ENCODE data around the gene TTF2.

Gene TTF2

DNA sequence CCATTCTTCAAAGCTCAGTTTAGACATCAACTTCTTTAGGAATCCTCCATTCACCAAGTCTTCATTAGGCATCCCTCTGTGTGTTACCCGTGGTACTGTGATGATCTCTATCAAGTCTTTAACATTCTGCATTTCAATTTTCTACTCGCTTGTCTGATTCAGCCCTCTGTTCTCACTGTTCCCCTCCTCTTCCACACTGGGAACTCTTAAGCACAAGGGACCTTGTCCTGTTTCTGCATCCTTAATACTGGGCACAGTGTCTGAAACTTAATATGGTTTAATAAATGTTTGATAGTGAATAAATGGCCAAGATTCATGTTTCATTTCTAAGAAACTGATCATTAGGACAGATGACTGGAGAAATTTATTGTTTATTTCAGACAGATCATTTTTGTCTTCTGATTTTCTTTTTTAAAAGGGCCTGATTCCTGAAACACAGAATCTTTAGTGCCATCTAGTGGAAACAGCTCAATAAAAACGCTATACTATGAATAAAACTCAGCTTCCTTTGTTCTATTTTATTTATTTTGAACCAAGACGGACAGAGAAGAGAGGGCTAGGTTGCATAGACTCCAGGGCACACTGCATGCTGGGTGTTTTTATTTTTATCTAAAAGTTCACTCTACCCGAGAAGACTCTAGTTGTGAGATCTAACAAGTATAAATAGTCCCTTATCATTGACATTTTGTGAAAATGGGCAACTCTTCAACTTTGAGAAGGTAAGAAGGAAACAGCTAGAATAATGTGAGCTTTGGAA, 68.4 kb downstream of the TTF2 start:
- Histone ChIP-seq H3K27me3 (no peaks in the 10 kb centered on the region), H3K36me3 (no peaks in the 10 kb centered on the region), H3K4me3 (no peak overlapping the region), H3K4me1 (no peaks in the 10 kb centered on the region), H3K9me3 (no peaks in the 10 kb centered on the region), H3K4me2 (no peak overlapping the region), H4K20me1 (no peaks in the 10 kb centered on the region), H3K9ac (no peak overlapping the region), H3K27ac (no peak overlapping the region)
- no peak for TF ChIP-seq Cebpa-rat (IDR thresholded peaks at IDR 0.05)

DNA sequence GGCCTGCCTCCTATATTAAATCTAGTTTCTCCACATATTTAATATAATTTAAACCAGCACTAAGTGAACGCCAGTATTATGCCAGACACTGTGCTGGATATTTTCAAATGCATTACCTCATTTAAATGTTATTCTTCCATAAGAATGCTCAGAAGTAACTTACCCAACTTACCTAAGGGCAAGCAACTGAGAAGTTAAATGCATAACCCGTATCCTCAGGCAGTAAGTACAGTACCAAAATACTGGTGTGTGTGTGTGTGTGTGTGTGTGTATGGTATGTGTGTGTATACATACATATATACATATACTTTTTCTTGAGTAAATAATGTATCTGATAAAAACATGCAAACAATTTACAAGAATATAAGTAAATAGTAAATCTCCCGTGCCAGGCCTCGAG, 70.4 kb downstream of the TTF2 start:
- TF ChIP-seq Cebpa-rat (IDR thresholded peaks at IDR 0.05): no peak
- Histone ChIP-seq H3K9ac (no peak overlapping the region), H3K36me3 (no peaks in the 10 kb centered on the region), H3K27ac (no peak overlapping the region), H3K9me3 (no peaks in the 10 kb centered on the region), H3K4me2 (no peak overlapping the region), H3K4me3 (no peak overlapping the region), H3K27me3 (no peaks in the 10 kb centered on the region), H4K20me1 (no peaks in the 10 kb centered on the region), H3K4me1 (no peaks in the 10 kb centered on the region)

DNA sequence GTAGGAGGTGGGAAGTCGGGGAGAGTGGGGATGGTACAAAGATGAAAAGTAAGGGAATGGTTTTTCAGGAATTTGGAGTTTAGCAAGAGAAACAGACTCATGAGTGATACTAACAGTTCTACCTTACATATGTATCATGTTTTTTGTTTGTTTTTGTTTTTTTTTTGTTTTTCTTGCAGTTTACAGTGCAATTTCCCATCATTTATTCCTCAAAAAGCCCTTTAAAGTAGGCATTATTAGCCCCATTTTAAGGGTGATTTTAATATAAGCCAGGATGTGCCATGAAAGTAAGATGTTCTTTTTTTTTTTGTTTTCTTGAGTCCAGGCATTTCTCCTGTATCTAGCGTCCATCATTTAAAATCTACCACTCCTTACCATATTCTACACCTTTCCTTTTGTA, 75.2 kb downstream of the TTF2 start:
- Histone ChIP-seq H3K4me3 (no peak overlapping the region), H3K4me1 (no peaks in the 10 kb centered on the region), H3K4me2 (no peak overlapping the region), H3K9ac (no peak overlapping the region), H3K27ac (no peak overlapping the region), H3K9me3 (no peaks in the 10 kb centered on the region), H3K36me3 (no peaks in the 10 kb centered on the region), H4K20me1 (no peaks in the 10 kb centered on the region), H3K27me3 (no peaks in the 10 kb centered on the region)
- TF ChIP-seq Cebpa-rat (IDR thresholded peaks at IDR 0.05): no peak

DNA sequence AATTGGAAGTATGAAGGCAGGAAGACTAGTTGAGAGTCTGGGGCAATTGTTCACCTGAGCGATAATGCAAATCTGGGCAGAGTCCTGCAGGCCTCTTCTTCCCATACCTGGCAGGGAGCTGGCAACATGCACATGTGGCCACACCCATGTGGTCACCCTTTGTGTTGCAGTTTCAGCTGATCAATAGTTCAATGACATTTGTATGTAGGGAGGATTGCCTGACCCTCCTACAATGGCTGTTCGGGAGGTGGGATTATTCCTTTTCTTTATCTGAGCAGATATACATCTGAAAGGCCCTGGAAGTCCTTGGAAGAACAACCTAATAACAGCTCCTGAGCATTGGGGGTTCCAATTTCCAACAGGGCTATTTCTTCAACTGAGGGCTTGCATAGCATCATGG, 76.6 kb downstream of the TTF2 start:
- Histone ChIP-seq H3K4me2 (no peak overlapping the region), H3K4me3 (no peak overlapping the region), H4K20me1 (no peaks in the 10 kb centered on the region), H3K9ac (no peak overlapping the region), H3K27ac (no peak overlapping the region), H3K9me3 (no peaks in the 10 kb centered on the region), H3K27me3 (no peaks in the 10 kb centered on the region), H3K36me3 (no peaks in the 10 kb centered on the region), H3K4me1 (no peaks in the 10 kb centered on the region)
- no peak for TF ChIP-seq Cebpa-rat (IDR thresholded peaks at IDR 0.05)

DNA sequence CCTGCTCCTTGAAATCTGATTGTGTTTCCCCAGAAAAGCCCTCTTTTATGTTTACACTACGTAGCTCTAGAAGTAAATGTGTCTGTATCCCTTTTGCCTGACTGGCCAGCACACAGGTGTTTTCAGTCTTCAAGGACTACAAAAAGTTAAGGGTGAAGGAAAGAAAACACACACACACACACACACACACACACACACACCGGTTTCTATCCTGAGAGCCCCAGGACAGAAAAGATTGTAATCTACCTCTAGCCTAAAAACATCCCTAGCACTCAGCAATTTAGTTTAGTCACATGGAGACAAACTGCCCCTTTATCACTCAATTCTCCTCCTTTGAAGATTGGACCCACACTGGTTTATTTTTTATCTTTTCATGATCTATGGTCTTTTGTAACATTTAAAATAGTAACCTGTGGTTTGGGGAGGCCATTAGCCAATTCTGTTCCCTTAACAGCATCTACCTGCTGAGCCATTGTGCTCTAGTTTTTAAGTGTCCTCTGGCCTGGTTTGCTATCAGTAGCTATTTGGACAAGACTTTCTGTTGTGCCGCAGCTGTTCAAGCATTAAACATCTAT, 77.2 kb downstream of the TTF2 start:
- no peak overlapping the region for H3K27ac ChIP-seq
- H3K4me3 ChIP-seq: no peak overlapping the region
- H3K4me1 ChIP-seq: no peaks in the 10 kb centered on the region
- no peaks in the 10 kb centered on the region for H3K9me3 ChIP-seq
- no peaks in the 10 kb centered on the region for H3K36me3 ChIP-seq
- no peaks in the 10 kb centered on the region for H4K20me1 ChIP-seq
- H3K27me3 ChIP-seq: no peaks in the 10 kb centered on the region
- no peak for TF ChIP-seq Cebpa-rat (IDR thresholded peaks at IDR 0.05)
- no peak overlapping the region for H3K9ac ChIP-seq
- no peak overlapping the region for H3K4me2 ChIP-seq

DNA sequence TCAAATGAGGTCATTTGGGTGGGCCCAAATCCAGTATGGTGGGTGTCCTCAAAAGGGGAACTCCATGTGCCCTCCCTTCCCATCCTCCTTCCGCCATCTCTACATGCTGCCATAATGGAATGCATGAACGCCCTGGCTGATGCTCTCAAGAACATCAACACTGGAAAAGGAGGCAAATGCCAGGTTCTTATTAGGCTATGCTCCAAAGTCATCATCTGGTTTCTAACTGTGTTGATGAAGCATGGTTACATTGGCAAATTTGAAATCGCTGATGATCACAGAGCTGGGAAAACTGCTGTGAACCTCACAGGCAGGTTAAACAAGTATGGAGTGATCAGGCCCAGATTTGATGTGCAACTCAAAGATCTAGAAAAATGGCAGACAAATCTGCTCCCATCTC, 78.0 kb downstream of the TTF2 start:
- H3K4me3 ChIP-seq: no peak overlapping the region
- H3K9me3 ChIP-seq: no peaks in the 10 kb centered on the region
- H3K27me3 ChIP-seq: no peaks in the 10 kb centered on the region
- H3K36me3 ChIP-seq: no peaks in the 10 kb centered on the region
- H3K4me1 ChIP-seq: no peaks in the 10 kb centered on the region
- H3K27ac ChIP-seq: no peak overlapping the region
- no peak overlapping the region for H3K4me2 ChIP-seq
- no peaks in the 10 kb centered on the region for H4K20me1 ChIP-seq
- H3K9ac ChIP-seq: no peak overlapping the region
- no peak for TF ChIP-seq Cebpa-rat (IDR thresholded peaks at IDR 0.05)

DNA sequence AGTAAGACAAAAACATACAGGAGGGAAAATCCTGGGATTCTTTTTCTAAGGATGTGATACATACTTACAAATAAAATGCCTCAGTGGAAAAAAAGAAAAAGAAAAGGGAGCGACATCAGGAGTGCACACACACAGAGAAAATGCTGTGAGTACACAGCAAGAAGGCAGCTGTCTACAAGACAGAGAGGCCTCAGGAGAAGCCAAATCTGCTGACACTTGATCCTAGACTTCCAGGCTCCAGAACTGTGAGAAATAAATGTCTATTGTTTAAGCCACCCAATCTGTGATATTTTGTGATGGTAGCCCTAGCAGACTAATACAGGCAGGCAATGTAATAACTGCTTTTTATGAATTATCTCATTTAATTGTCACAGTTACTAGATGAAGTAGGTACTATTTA, 78.4 kb downstream of the TTF2 start:
- no peak overlapping the region for H3K9ac ChIP-seq
- H3K4me3 ChIP-seq: no peak overlapping the region
- H3K4me2 ChIP-seq: no peak overlapping the region
- H3K4me1 ChIP-seq: no peaks in the 10 kb centered on the region
- no peaks in the 10 kb centered on the region for H4K20me1 ChIP-seq
- H3K27me3 ChIP-seq: no peaks in the 10 kb centered on the region
- H3K9me3 ChIP-seq: no peaks in the 10 kb centered on the region
- no peak for TF ChIP-seq Cebpa-rat (IDR thresholded peaks at IDR 0.05)
- no peaks in the 10 kb centered on the region for H3K36me3 ChIP-seq
- H3K27ac ChIP-seq: no peak overlapping the region

DNA sequence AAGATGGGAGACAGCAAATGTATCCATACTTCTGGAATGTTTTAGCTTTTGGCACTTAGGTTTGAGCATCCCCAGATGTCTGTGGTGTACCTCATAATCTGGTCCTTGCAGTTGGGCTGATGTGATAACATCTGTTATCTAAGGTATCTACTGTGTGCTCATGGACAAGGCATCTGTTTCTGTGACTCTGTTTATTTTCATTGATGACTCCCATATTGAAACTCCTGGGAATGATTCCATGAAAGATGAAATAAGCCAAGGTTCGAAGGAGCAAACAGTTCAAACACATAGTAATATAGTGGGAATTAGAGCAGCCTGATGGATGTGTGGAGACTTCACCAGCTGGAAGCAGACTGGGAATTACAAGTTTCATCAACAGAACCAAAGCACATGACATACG, 82.1 kb downstream of the TTF2 start:
- no peak overlapping the region for H3K4me2 ChIP-seq
- no peaks in the 10 kb centered on the region for H3K27me3 ChIP-seq
- H3K9me3 ChIP-seq: no peaks in the 10 kb centered on the region
- H3K27ac ChIP-seq: no peak overlapping the region
- H3K9ac ChIP-seq: no peak overlapping the region
- H3K4me1 ChIP-seq: no peaks in the 10 kb centered on the region
- H3K4me3 ChIP-seq: no peak overlapping the region
- H4K20me1 ChIP-seq: no peaks in the 10 kb centered on the region
- no peak for TF ChIP-seq Cebpa-rat (IDR thresholded peaks at IDR 0.05)
- H3K36me3 ChIP-seq: no peaks in the 10 kb centered on the region

DNA sequence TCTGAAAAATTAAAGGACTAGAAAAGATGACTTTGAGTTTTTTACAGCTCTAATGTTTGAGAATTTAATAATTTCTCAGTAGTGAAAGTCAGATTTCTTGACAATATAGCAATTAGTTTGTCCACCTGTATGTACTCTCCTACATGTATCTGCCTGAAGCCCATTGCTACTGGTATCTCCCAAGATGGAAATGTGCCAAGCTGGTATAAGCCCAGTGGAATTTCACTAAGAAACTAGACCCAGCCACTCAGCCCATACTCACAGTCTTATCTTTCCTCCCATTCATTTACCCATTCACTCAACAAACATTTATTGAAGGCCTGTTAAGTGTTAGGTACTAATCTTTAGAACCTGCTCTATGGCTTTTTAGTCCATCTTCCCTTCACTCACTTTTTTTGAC, 83.0 kb downstream of the TTF2 start:
- H4K20me1 ChIP-seq: no peaks in the 10 kb centered on the region
- H3K27ac ChIP-seq: no peak overlapping the region
- no peak for TF ChIP-seq Cebpa-rat (IDR thresholded peaks at IDR 0.05)
- H3K4me3 ChIP-seq: no peak overlapping the region
- H3K4me1 ChIP-seq: no peaks in the 10 kb centered on the region
- H3K9me3 ChIP-seq: no peaks in the 10 kb centered on the region
- H3K27me3 ChIP-seq: no peaks in the 10 kb centered on the region
- no peak overlapping the region for H3K9ac ChIP-seq
- H3K4me2 ChIP-seq: no peak overlapping the region
- H3K36me3 ChIP-seq: no peaks in the 10 kb centered on the region

DNA sequence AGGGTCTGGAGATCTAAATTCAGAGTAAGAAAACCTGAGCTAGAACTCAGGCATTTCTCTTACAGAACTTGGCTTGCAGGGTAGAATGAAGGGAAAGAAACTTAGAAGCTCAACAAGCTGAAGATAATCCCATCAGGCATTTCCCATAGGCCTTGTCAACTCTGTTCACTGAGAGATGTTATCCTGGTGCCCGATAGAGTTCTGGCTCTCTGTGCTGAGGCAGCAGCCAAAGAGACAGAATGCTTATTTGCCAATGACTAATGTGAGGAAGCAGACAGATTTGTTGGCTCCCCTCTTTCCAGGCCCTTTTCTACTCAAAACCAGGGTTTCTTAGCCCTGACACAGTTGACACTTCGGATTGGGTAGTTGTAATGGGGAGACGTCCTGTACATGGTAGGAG, 83.7 kb downstream of the TTF2 start:
- TF ChIP-seq Cebpa-rat (IDR thresholded peaks at IDR 0.05): no peak
- Histone ChIP-seq H3K36me3 (no peaks in the 10 kb centered on the region), H3K27me3 (no peaks in the 10 kb centered on the region), H3K4me2 (no peak overlapping the region), H3K9me3 (no peaks in the 10 kb centered on the region), H3K27ac (no peak overlapping the region), H4K20me1 (no peaks in the 10 kb centered on the region), H3K4me3 (no peak overlapping the region), H3K4me1 (no peaks in the 10 kb centered on the region), H3K9ac (no peak overlapping the region)

Data from BLaER1 (cell line).